Measurements from ENCODE around the gene PKN3.

GRCh38 chr9:128684065-128684324 lies 18.3 kb upstream of the PKN3 start:
- no peak for TF ChIP-seq EP300 (IDR thresholded peaks at IDR 0.05)
- TF ChIP-seq CTCF (IDR thresholded peaks at IDR 0.05) = no peak
- no peak for TF ChIP-seq POLR2AphosphoS5 (IDR thresholded peaks at IDR 0.05)
- no peak for TF ChIP-seq POLR2A (IDR thresholded peaks at IDR 0.05)

Data from gastroesophageal sphincter (tissue), 3 donors.